Measurements from ENCODE around the gene CELA2A.

GRCh38 chr1:15409388-15410222 is 46.9 kb upstream of the CELA2A start, which contains the start of gene EFHD2:
- TF ChIP-seq CTCF (IDR thresholded peaks at IDR 0.05) (peak in 1 of 6 experiments; percentile 9), POLR2A (IDR thresholded peaks at IDR 0.05) (peak in 3 of 4 donors; percentile 83 to 96 (median 93))

Measured in esophagus squamous epithelium (tissue), 4 donors.